Stimulated activated CD4-positive, alpha-beta T cell treated with anti-CD3 and anti-CD28 coated beads, Interleukin-12 subunit alpha, Interleukin-12 subunit beta, amount 100 ng/mL, for 48 hours (primary cell): ENCODE measurements around the gene BACH2.
"Not testable (repeated sequence)": the region's sequence is repeated elsewhere in the genome, so short reads cannot be mapped to it uniquely, and the experiment has no call there.

Source experiments
- DNase-seq, 3 donors: peaks; one replicate each; pipeline ENCODE4 v3.0.0-alpha.2; 2020; ENCODE audit warnings: low read depth in 2 of 3, low spot score in 1 of 3

Gene BACH2

GRCh38 chr6:90076511-90077415 is 219.9 kb downstream of the BACH2 start:
- DNase-seq: no peak

GRCh38 chr6:90074161-90074850 is 222.3 kb downstream of the BACH2 start:
- DNase-seq: no peak

GRCh38 chr6:90072935-90073464 is 223.6 kb downstream of the BACH2 start:
- no peak for DNase-seq

GRCh38 chr6:90072501-90072900 is 224.1 kb downstream of the BACH2 start:
- no peak for DNase-seq

GRCh38 chr6:90068703-90069523 is 227.7 kb downstream of the BACH2 start:
- DNase-seq: no peak

- DNase-seq: peak in 2 of 3 donors; percentile 46
Observed at GRCh38 chr6:90068264-90068663, 228.4 kb downstream of the BACH2 start.

- no peak for DNase-seq
Observed at GRCh38 chr6:90066697-90067096, 229.9 kb downstream of the BACH2 start.

GRCh38 chr6:90065173-90065572 is 231.5 kb downstream of the BACH2 start:
- no peak for DNase-seq

GRCh38 chr6:90062667-90063066 is 234.0 kb downstream of the BACH2 start:
- no peak for DNase-seq

GRCh38 chr6:90062051-90062450 is 234.6 kb downstream of the BACH2 start:
- DNase-seq: no peak

GRCh38 chr6:90059178-90059577 is 237.5 kb downstream of the BACH2 start:
- DNase-seq: not testable (repeated sequence)

- DNase-seq: not testable (repeated sequence)
Observed at GRCh38 chr6:90055924-90056323, 240.7 kb downstream of the BACH2 start.

GRCh38 chr6:90054193-90054592 is 242.4 kb downstream of the BACH2 start:
- DNase-seq: not testable (repeated sequence)

- no peak for DNase-seq
Observed at GRCh38 chr6:90053614-90054013, 243.0 kb downstream of the BACH2 start.

- no peak for DNase-seq
Observed at GRCh38 chr6:90049295-90049694, 247.3 kb downstream of the BACH2 start.

- DNase-seq: no peak
Observed at GRCh38 chr6:90048206-90048967, 248.3 kb downstream of the BACH2 start.

GRCh38 chr6:90045535-90045934 is 251.1 kb downstream of the BACH2 start:
- no peak for DNase-seq

- DNase-seq: no peak
Observed at GRCh38 chr6:90044833-90045381, 251.7 kb downstream of the BACH2 start.

GRCh38 chr6:90044182-90044832 is 252.3 kb downstream of the BACH2 start:
- no peak for DNase-seq

- DNase-seq: no peak
Observed at GRCh38 chr6:90040931-90041330, 255.7 kb downstream of the BACH2 start.
